ENCODE data around the gene GDF2.

GRCh38 chr10:47295411-47295810 lies 26.8 kb upstream of the GDF2 start:
- TF ChIP-seq CTCF (conservative IDR thresholded peaks at IDR 0.05; ENCODE audit: low read depth, low read length) (no peak), MXI1 (IDR thresholded peaks at IDR 0.05; ENCODE audit: borderline replicate concordance, low read depth, low read length) (no peak), RFX5 (IDR thresholded peaks at IDR 0.05; ENCODE audit: low read depth, low read length) (no peak), SMC3 (IDR thresholded peaks at IDR 0.05; ENCODE audit: low read depth, low read length) (no peak), RCOR1 (IDR thresholded peaks at IDR 0.05; ENCODE audit: insufficient replicate concordance, low read length) (no peak), POLR2A (IDR thresholded peaks at IDR 0.05; ENCODE audit: low read depth, low read length) (no peak), CEBPB (IDR thresholded peaks at IDR 0.05; ENCODE audit: low read depth, low read length) (no peak), MAFK (IDR thresholded peaks at IDR 0.05; ENCODE audit: low read depth, low read length) (no peak), MAZ (IDR thresholded peaks at IDR 0.05; ENCODE audit: borderline replicate concordance, low read depth, low read length) (no peak), RAD21 (IDR thresholded peaks at IDR 0.05; ENCODE audit: low read length) (no peak)
